Mesendoderm (in vitro differentiated cells): ENCODE data around the gene MPI. TPM values are rescaled to one million over a fixed set of nuclear protein-coding genes. Genes with fewer than 3 reads are reported as not detected.
A peak's percentile ranks its signal among the peaks of the same experiment; 100 is the strongest.

Experiments used
- DNase-seq: peaks from one replicate; pipeline ENCODE4 v3.0.0; 2013
- H2AK5ac ChIP-seq: 2 replicates; pipeline ENCODE4 v1.6.1; 2013; ENCODE audit warnings: low read length, inconsistent platforms
- H2BK120ac ChIP-seq: 2 replicates; pipeline ENCODE4 v1.6.1; 2013; ENCODE audit warnings: low read depth, mild to moderate bottlenecking, low read length, moderate library complexity, mixed read lengths
- H2BK15ac ChIP-seq: replicated peaks from 2 replicates; pipeline ENCODE4 v1.6.1; 2013; ENCODE audit warnings: low read depth, mild to moderate bottlenecking, moderate library complexity
- H2BK5ac ChIP-seq: 2 replicates; pipeline ENCODE4 v1.6.1; 2013; ENCODE audit warnings: low read length, inconsistent platforms
- H3K18ac ChIP-seq: 2 replicates; pipeline ENCODE4 v1.6.1; 2013; ENCODE audit warnings: mild to moderate bottlenecking, low read length, mixed read lengths
- H3K23ac ChIP-seq: one replicate; pipeline ENCODE4 v1.6.1; 2013; ENCODE audit warnings: low read length
- H3K27ac ChIP-seq: 2 replicates; pipeline ENCODE4 v1.5.1; 2013; ENCODE audit warnings: low read depth, mild to moderate bottlenecking, inconsistent platforms, low read length, moderate library complexity
- H3K27me3 ChIP-seq: 2 replicates; pipeline ENCODE4 v1.6.1; 2013; ENCODE audit warnings: low read length, control low read depth, mild to moderate bottlenecking, inconsistent platforms; ENCODE audit not compliant: insufficient read depth, poor library complexity
- H3K36me3 ChIP-seq: 2 replicates; pipeline ENCODE4 v1.6.1; 2013; ENCODE audit warnings: low read length, inconsistent platforms; ENCODE audit not compliant: control insufficient read depth, insufficient read depth
- H3K4ac ChIP-seq: one replicate; pipeline ENCODE4 v1.6.1; 2013; ENCODE audit warnings: low read depth, mild to moderate bottlenecking, low read length, moderate library complexity
- H3K4me1 ChIP-seq: 2 replicates; pipeline ENCODE4 v1.6.1; 2013; ENCODE audit warnings: low read depth, low read length, inconsistent platforms; ENCODE audit not compliant: control insufficient read depth
- H3K4me2 ChIP-seq: 2 replicates; pipeline ENCODE4 v1.6.1; 2013; ENCODE audit warnings: low read length
- H3K4me3 ChIP-seq: 2 replicates; pipeline ENCODE4 v1.5.1; 2013; ENCODE audit warnings: mild to moderate bottlenecking, low read length
- H3K56ac ChIP-seq: one replicate; pipeline ENCODE4 v1.6.1; 2013; ENCODE audit warnings: low read length
- H3K79me1 ChIP-seq: 2 replicates; pipeline ENCODE4 v1.6.1; 2013; ENCODE audit warnings: low read length, inconsistent platforms
- H3K79me2 ChIP-seq: 2 replicates; pipeline ENCODE4 v1.6.1; 2013; ENCODE audit warnings: mild to moderate bottlenecking, low read length; ENCODE audit not compliant: control insufficient read depth, insufficient read depth
- H3K9ac ChIP-seq: 2 replicates; pipeline ENCODE4 v1.6.1; 2013; ENCODE audit warnings: low read length, inconsistent platforms
- H4K5ac ChIP-seq: one replicate; pipeline ENCODE4 v1.6.1; 2013; ENCODE audit warnings: low read length
- H4K8ac ChIP-seq: one replicate; pipeline ENCODE4 v1.6.1; 2013; ENCODE audit warnings: low read depth, mild to moderate bottlenecking, control low read depth, low read length, moderate library complexity
- WGBS: extraction: QIAGEN DNeasy Blood & Tissue Kit; methylation state at CpG from one replicate; pipeline ENCODE4 v1.1.7; 2013; ENCODE audit warnings: low lambda C conversion rate, missing lambda C conversion rate; ENCODE audit not compliant: insufficient coverage; ENCODE audit errors: extremely low coverage; 5-methylcytosine and 5-hydroxymethylcytosine counted together
- polyA plus RNA-seq, 2 experiments: library from polyadenylated mRNA; stranded (reverse); fragments of 200-250 nt; gene quantifications; one replicate each; pipeline ENCODE4 v1.2.3, GENCODE V29; 2013

The MPI gene
- polyA plus RNA-seq (2013, experiment 1 of 2) = 21.1 TPM
- polyA plus RNA-seq (2013, experiment 2 of 2) = 20.1 TPM

DNA sequence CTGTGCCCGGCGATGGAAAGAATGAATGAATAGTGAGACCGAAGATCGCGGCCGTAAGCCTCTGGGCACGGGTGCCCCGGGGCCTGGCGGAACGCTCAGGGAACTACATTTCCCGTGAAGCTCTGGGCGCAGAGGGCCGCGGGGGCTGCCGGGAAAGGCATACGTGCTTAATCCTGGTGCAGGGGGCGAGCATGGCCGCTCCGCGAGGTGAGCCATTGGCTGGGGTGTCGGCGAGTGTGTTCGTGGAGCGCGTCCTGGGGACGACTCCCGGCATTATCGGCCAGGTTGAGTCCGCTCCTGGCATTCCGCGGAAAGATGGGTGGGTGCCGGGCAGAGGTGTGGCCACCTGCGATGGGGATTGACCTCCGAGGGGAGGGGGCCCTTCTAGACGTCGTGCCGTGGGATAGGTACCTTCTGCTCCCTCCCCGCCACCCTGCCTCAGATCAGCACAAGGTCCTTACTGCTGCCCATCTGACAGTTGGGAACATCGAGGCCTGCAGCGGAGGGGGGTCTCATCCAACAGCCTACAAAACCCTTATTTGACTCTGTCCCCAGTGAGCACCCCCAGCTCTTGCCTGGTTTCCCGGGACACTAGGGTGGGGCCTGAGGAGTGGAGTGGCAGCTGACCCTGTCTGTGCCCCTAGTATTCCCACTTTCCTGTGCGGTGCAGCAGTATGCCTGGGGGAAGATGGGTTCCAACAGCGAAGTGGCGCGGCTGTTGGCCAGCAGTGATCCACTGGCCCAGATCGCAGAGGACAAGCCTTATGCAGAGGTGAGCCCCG, at the start of gene MPI:
TSS of gene MPI (plus strand) at position 160 of the 782 bp plus-strand sequence. CDS start at position 192, 32 bp downstream.
- H3K36me3 ChIP-seq = peaks cover 2% of the 10 kb centered on the region
- peak within 1 kb of the TSS; percentile 56 for H2AK5ac ChIP-seq
- H3K56ac ChIP-seq = peak within 1 kb of the TSS; percentile 98
- H3K79me1 ChIP-seq = no peaks in the 10 kb centered on the region
- no peak within 1 kb of the TSS for H4K5ac ChIP-seq
- no peak within 1 kb of the TSS for H4K8ac ChIP-seq
- peak within 1 kb of the TSS; percentile 46 for H3K4ac ChIP-seq
- H3K4me1 ChIP-seq = peaks cover 5% of the 10 kb centered on the region
- no peaks in the 10 kb centered on the region for H3K79me2 ChIP-seq
- no peak within 1 kb of the TSS for H2BK120ac ChIP-seq
- no peak within 1 kb of the TSS for H2BK15ac ChIP-seq
- no peak within 1 kb of the TSS for H3K27ac ChIP-seq
- H3K18ac ChIP-seq = peak within 1 kb of the TSS; percentile 43
- peak within 1 kb of the TSS; percentile 94 for H3K4me2 ChIP-seq
- WGBS = no CpG with 5 or more reads among the region's 47 CpGs
- peak within 1 kb of the TSS; percentile 59 for H3K23ac ChIP-seq
- H2BK5ac ChIP-seq = peak within 1 kb of the TSS; percentile 54
- DNase-seq = peak; percentile 91
- no peaks in the 10 kb centered on the region for H3K27me3 ChIP-seq
- H3K9ac ChIP-seq = peak within 1 kb of the TSS; percentile 94
- peak within 1 kb of the TSS; percentile 92 for H3K4me3 ChIP-seq

DNA sequence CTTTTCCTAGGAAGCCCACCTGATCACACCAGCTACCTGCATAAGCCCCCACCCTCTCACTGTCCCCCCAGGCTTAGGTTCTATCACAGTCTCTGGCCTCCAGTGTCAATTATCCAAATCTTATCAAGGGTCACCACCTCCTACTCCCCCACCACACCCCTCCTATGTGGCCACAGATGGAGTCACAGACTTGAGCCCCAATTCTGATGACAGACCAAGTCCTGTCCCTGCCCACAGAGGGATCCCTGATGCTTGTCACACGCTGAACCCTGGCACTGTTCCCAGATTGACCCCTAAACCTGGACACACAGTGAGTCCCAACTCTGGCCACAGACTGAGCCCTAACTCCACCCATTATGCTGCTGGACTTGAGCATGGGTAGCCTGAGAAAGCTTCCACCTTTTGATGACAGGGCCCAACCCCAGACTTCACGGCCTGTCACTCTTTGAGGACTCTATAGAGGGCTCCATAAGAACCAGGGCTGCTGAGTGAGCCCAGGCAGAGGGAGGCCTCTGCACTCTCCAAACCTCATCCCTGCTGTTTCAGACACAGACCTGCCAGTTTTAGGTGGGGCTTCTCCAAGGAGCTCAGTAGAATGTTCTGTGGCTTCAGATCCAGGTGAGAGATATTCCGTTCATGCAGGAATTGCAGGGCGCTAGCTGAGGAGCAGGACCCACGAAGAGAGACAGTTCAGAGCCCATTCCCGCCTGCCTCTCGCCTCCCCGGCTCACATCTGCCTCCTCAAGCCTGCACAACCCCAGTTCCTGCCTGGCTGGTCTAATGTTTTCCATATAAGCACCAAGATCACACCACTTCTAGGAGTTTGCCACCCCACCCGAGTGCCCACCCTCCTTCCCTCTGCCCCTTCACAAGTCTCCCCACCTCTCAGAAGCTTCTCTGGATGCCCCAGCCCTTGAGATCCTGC, 48.7 kb upstream of the MPI start:
- Histone ChIP-seq H3K4ac (no peak overlapping the region), H3K9ac (no peak overlapping the region), H4K8ac (no peak overlapping the region), H2AK5ac (no peak overlapping the region), H3K56ac (no peak overlapping the region), H3K79me1 (no peaks in the 10 kb centered on the region), H2BK5ac (no peak overlapping the region), H3K36me3 (no peaks in the 10 kb centered on the region), H3K79me2 (no peaks in the 10 kb centered on the region), H2BK120ac (no peak overlapping the region), H3K27ac (no peak overlapping the region), H3K23ac (no peak overlapping the region), H3K27me3 (no peaks in the 10 kb centered on the region), H3K18ac (no peak overlapping the region), H2BK15ac (no peak overlapping the region), H4K5ac (no peak overlapping the region), H3K4me3 (no peak overlapping the region), H3K4me2 (no peak overlapping the region), H3K4me1 (peaks cover 3% of the 10 kb centered on the region)
- WGBS = no CpG with 5 or more reads among the region's 9 CpGs
- DNase-seq = no peak

DNA sequence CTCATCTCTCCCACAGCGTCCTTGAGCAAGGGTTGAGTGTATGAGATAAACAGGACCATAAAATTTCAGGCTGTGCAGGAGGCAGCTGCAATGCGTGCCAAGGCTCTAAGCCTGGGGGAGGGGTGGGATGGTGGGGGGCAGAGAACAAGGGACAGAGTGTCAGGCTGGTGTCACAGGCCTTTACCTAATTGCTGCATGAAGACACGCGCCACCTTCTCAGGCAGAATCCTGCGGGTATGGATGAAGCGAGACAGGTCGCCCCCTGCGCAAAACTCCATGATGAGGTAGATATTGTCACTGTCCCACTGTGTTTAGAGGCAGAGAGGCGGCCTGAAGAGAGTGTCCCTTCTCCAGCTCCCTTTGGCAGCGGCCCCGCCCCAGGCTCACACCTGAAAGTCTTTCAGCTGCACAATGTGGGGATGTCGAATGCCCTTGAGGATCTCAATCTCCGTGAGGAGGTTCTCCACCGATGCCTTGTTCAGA, 47.9 kb upstream of the MPI start:
- H2BK120ac ChIP-seq = no peak overlapping the region
- H3K4me2 ChIP-seq = peak overlapping the region; percentile 28
- H2BK15ac ChIP-seq = no peak overlapping the region
- no peak overlapping the region for H3K4ac ChIP-seq
- no peak overlapping the region for H3K23ac ChIP-seq
- peak overlapping the region; percentile 78 for H3K56ac ChIP-seq
- H3K4me3 ChIP-seq = no peak overlapping the region
- peaks cover 3% of the 10 kb centered on the region for H3K4me1 ChIP-seq
- no peak overlapping the region for H4K5ac ChIP-seq
- H4K8ac ChIP-seq = no peak overlapping the region
- H3K36me3 ChIP-seq = no peaks in the 10 kb centered on the region
- H3K27ac ChIP-seq = no peak overlapping the region
- no peak overlapping the region for H2BK5ac ChIP-seq
- DNase-seq = no peak
- no peak overlapping the region for H3K18ac ChIP-seq
- H3K79me2 ChIP-seq = no peaks in the 10 kb centered on the region
- no peaks in the 10 kb centered on the region for H3K79me1 ChIP-seq
- H2AK5ac ChIP-seq = no peak overlapping the region
- WGBS = no CpG with 5 or more reads among the region's 14 CpGs
- H3K27me3 ChIP-seq = no peaks in the 10 kb centered on the region
- H3K9ac ChIP-seq = peak overlapping the region; percentile 36

- WGBS = no CpG with 5 or more reads among the region's 84 CpGs
- H3K4me2 ChIP-seq = peak within 1 kb of the TSS; percentile 91
- H4K5ac ChIP-seq = no peak within 1 kb of the TSS
- H3K79me1 ChIP-seq = no peaks in the 10 kb centered on the region
- H2BK120ac ChIP-seq = no peak within 1 kb of the TSS
- H2BK5ac ChIP-seq = peak within 1 kb of the TSS; percentile 76
- H3K36me3 ChIP-seq = no peaks in the 10 kb centered on the region
- H4K8ac ChIP-seq = peak within 1 kb of the TSS; percentile 39
- peak within 1 kb of the TSS; percentile 45 for H3K23ac ChIP-seq
- DNase-seq = peak; percentile 97
- no peaks in the 10 kb centered on the region for H3K79me2 ChIP-seq
- no peak within 1 kb of the TSS for H2AK5ac ChIP-seq
- peak within 1 kb of the TSS; percentile 91 for H3K9ac ChIP-seq
- peak within 1 kb of the TSS; percentile 75 for H3K18ac ChIP-seq
- peak within 1 kb of the TSS; percentile 74 for H3K4me3 ChIP-seq
- H3K56ac ChIP-seq = peak within 1 kb of the TSS; percentile 98
- no peaks in the 10 kb centered on the region for H3K27me3 ChIP-seq
- no peak within 1 kb of the TSS for H2BK15ac ChIP-seq
- peak within 1 kb of the TSS; percentile 75 for H3K27ac ChIP-seq
- H3K4ac ChIP-seq = peak within 1 kb of the TSS; percentile 79
- H3K4me1 ChIP-seq = peaks cover 3% of the 10 kb centered on the region
These were observed 47.0 kb upstream of the MPI start, which contains the start of gene ULK3 for GRCh38 chr15:74842581-74843444. Gene ULK3 (minus strand): TSS chr15:74843156. CDS start chr15:74843105, 51 bp downstream.

DNA sequence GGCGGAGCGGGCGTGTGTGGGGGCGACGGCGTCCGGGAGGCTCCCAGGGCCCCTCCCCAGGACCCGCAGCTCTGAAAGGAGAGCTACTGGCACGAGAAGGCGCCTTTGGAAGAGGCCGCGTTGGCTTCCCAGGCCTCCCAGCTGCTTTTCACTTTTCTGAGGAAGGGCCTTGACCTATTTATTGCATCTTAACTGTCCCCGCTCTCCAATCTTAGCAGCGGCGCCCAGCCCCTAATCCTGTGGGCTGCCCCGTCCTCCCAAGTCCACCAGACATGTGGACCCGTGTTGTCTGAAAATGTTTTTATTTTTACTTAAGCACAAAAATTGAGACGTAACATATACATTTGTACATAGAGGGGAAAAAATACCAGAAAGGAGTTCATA, 46.4 kb upstream of the MPI start:
- no CpG with 5 or more reads among the region's 18 CpGs for WGBS
- no peak for DNase-seq
- Histone ChIP-seq H3K36me3 (no peaks in the 10 kb centered on the region), H3K18ac (peak overlapping the region; percentile 54), H3K27ac (peak overlapping the region; percentile 75), H2BK15ac (no peak overlapping the region), H3K27me3 (no peaks in the 10 kb centered on the region), H2BK5ac (peak overlapping the region; percentile 76), H2AK5ac (no peak overlapping the region), H3K23ac (peak overlapping the region; percentile 45), H3K79me2 (no peaks in the 10 kb centered on the region), H2BK120ac (no peak overlapping the region), H3K4ac (peak overlapping the region; percentile 79), H3K4me2 (peak overlapping the region; percentile 83), H4K5ac (no peak overlapping the region), H3K4me3 (peak overlapping the region; percentile 33), H3K9ac (peak overlapping the region; percentile 85), H4K8ac (peak overlapping the region; percentile 39), H3K56ac (peak overlapping the region; percentile 93), H3K79me1 (no peaks in the 10 kb centered on the region), H3K4me1 (peaks cover 3% of the 10 kb centered on the region)
